ENCODE results near the gene NLRP9.

NLRP9 gene

GRCh38 chr19:55687281-55688201, 50.7 kb downstream of the NLRP9 start:
- DNase-seq: no peak

GRCh38 chr19:55686311-55687050, 51.7 kb downstream of the NLRP9 start:
- no peak for DNase-seq

GRCh38 chr19:55685776-55686175, 52.4 kb downstream of the NLRP9 start:
- no peak for DNase-seq

GRCh38 chr19:55684946-55685681, 53.1 kb downstream of the NLRP9 start:
- no peak for DNase-seq

- no peak for DNase-seq
These were observed 54.5 kb downstream of the NLRP9 start for GRCh38 chr19:55683449-55684261.

GRCh38 chr19:55681131-55682092, 56.8 kb downstream of the NLRP9 start:
- no peak for DNase-seq

- DNase-seq: no peak
These were observed 57.7 kb downstream of the NLRP9 start for GRCh38 chr19:55680339-55681130.

- no peak for DNase-seq
These were observed 58.6 kb downstream of the NLRP9 start for GRCh38 chr19:55679343-55680257.

- peak; percentile 25 to 79 for DNase-seq
These were observed 60.0 kb downstream of the NLRP9 start for GRCh38 chr19:55678121-55678671.

GRCh38 chr19:55677572-55678028, 60.6 kb downstream of the NLRP9 start:
- no peak for DNase-seq

GRCh38 chr19:55676889-55677505, 61.2 kb downstream of the NLRP9 start:
- no peak for DNase-seq

- DNase-seq: no peak
These were observed 61.8 kb downstream of the NLRP9 start for GRCh38 chr19:55676383-55676782.

- DNase-seq: no peak
These were observed 62.4 kb downstream of the NLRP9 start for GRCh38 chr19:55675661-55676354.

- peak; percentile 97 to 98 for DNase-seq
These were observed 63.2 kb downstream of the NLRP9 start, which contains the start of gene EPN1 for GRCh38 chr19:55674841-55675660. Gene EPN1, plus strand, starts transcription at chr19:55675226. Its CDS starts 3,402 bp downstream, at chr19:55678628.

- no peak for DNase-seq
These were observed 63.8 kb downstream of the NLRP9 start for GRCh38 chr19:55674459-55674840.

GRCh38 chr19:55673889-55674288, 64.3 kb downstream of the NLRP9 start:
- no peak for DNase-seq

GRCh38 chr19:55673465-55673864, 64.7 kb downstream of the NLRP9 start:
- no peak for DNase-seq

Data from CD4-positive, alpha-beta T cell treated with Interferon alpha-2 for 1 hour (primary cell).